Measurements from ENCODE around the gene RSU1. TPM values are rescaled to one million over a fixed set of nuclear protein-coding genes. Genes with fewer than 3 reads are reported as not detected.

Gene RSU1
- total and polyA plus RNA-seq, 12 donors: 25.5 to 74.2 (median 48.3) TPM

DNA sequence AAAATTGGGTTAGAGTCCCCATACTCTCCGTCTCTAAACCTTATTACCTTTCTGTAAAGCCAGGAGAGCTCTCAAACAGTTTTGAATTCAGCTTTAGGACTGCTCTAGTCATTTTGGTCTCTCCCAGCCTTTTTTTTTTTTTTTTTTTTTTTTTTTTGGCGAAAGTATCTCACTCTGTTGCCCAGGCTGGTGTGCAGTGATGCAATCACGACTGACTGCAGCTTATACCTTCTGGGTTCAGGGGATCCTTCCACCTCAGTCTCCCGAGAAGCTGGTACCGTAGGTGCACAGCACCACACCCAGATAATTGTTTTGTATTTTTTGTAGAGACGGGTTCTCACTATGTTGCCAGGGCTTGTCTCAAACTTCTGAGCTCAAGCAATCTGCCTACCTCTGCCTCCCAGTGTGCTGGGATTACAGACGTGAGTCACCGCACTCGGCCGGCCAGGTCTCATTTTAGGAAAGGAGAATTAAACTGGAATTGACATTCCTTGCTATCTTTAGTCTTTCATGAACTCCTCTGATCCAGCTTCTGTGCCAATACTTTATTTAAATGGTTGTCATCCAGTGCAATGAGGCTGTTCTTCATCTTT lies 31.4 kb upstream of the RSU1 start:
- peaks cover 0 to 22% (median 0%) of the 10 kb centered on the region in 9 donors for H3K4me1 ChIP-seq
- no peak overlapping the region for H3K27ac ChIP-seq
- H3K4me3 ChIP-seq: no peak overlapping the region
- ATAC-seq (no peak), DNase-seq (no peak)
- no peaks in the 10 kb centered on the region for H3K9me3 ChIP-seq
- no peaks in the 10 kb centered on the region for H3K27me3 ChIP-seq
- intact Hi-C loops (cut with DNase I): loop anchor here in 3 of 10 donors (5.0 to 10.0 kb wide), 2 partner anchors 584 to 586 kb away; no protein-coding TSS in a partner anchor
- WGBS, 2 donors: 79 to 80% methylated on average over 10 of the region's 10 CpGs
- no peaks in the 10 kb centered on the region for H3K36me3 ChIP-seq
- TF ChIP-seq, protein P1, sequence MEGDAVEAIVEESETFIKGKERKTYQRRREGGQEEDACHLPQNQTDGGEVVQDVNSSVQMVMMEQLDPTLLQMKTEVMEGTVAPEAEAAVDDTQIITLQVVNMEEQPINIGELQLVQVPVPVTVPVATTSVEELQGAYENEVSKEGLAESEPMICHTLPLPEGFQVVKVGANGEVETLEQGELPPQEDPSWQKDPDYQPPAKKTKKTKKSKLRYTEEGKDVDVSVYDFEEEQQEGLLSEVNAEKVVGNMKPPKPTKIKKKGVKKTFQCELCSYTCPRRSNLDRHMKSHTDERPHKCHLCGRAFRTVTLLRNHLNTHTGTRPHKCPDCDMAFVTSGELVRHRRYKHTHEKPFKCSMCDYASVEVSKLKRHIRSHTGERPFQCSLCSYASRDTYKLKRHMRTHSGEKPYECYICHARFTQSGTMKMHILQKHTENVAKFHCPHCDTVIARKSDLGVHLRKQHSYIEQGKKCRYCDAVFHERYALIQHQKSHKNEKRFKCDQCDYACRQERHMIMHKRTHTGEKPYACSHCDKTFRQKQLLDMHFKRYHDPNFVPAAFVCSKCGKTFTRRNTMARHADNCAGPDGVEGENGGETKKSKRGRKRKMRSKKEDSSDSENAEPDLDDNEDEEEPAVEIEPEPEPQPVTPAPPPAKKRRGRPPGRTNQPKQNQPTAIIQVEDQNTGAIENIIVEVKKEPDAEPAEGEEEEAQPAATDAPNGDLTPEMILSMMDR (IDR thresholded peaks at IDR 0.05): no peak

- intact Hi-C loops (cut with DNase I): loop anchor here in 3 of 10 donors (5.0 to 10.0 kb wide), 2 partner anchors 585 to 587 kb away; no protein-coding TSS in a partner anchor
- no peak for ATAC-seq
- WGBS, 2 donors: 66 to 69% methylated on average over 6 of the region's 6 CpGs
- no peak for DNase-seq
- Histone ChIP-seq H3K9me3 (no peaks in the 10 kb centered on the region), H3K4me3 (no peak overlapping the region), H3K27ac (no peak overlapping the region), H3K27me3 (no peaks in the 10 kb centered on the region), H3K4me1 (peaks cover 0 to 28% (median 0%) of the 10 kb centered on the region in 9 donors), H3K36me3 (no peaks in the 10 kb centered on the region)
- TF ChIP-seq, protein P1 (IDR thresholded peaks at IDR 0.05): no peak
Observed at GRCh38 chr10:16847644-16848043, 30.4 kb upstream of the RSU1 start.

GRCh38 chr10:16845248-16845647 lies 28.0 kb upstream of the RSU1 start:
- Histone ChIP-seq H3K27me3 (no peaks in the 10 kb centered on the region), H3K4me1 (peaks cover 0 to 28% (median 0%) of the 10 kb centered on the region in 9 donors), H3K4me3 (no peak overlapping the region), H3K9me3 (no peaks in the 10 kb centered on the region), H3K36me3 (no peaks in the 10 kb centered on the region), H3K27ac (no peak overlapping the region)
- intact Hi-C loops (cut with DNase I): loop anchor here in 4 of 10 donors (2.0 to 10.0 kb wide), 3 partner anchors 412 to 590 kb away; no protein-coding TSS in a partner anchor
- ATAC-seq (no peak), DNase-seq (no peak)
- TF ChIP-seq, protein P1 (IDR thresholded peaks at IDR 0.05): no peak

DNA sequence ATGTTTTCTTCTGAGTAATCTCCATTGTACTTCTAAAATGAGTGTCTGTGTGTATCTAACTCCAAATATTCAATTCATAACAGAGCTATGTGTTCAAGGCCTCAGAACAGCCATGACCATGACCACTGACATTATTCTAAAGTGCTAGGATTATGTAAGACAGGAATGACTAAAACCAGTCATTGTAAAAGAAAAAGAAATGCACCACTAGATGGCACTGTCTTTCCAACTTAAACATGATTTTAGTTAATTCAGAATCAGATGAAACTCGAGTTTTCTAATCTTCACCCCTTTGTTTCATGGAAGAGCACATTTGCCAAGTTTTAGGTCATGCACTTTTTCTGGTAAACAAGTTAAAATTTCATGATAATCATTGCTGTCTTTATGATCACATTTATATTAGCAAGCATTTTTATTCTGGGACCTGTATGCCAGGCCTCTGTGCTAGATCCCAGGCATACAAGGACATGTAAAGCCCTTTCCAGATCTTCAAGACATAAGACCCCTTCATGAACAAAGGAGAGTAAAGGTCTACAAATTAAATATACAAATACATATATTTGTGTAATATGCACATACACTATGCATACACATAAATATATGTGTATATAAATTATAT lies 26.1 kb upstream of the RSU1 start:
- H3K4me1 ChIP-seq: peaks cover 0 to 28% (median 0%) of the 10 kb centered on the region in 9 donors
- peak in 1 of 2 donors; percentile 17 for DNase-seq
- intact Hi-C loops (cut with DNase I): loop anchor here (1.0 to 10.0 kb wide), 7 partner anchors 409 to 591 kb away; no protein-coding TSS in a partner anchor
- no peak overlapping the region for H3K4me3 ChIP-seq
- H3K9me3 ChIP-seq: no peaks in the 10 kb centered on the region
- no peak overlapping the region for H3K27ac ChIP-seq
- 0 to 1% methylated on average over 1 of the region's 1 CpG for WGBS, 2 donors
- TF ChIP-seq, protein P1 (IDR thresholded peaks at IDR 0.05): peak; percentile 54 to 80 (median 69)
- ATAC-seq: peak in 6 of 8 donors; percentile 64 to 73 (median 70)
- no peaks in the 10 kb centered on the region for H3K36me3 ChIP-seq
- H3K27me3 ChIP-seq: no peaks in the 10 kb centered on the region
